NCI-H82 (cell line): ENCODE measurements around the gene AQR.
A peak's percentile ranks its signal among the peaks of the same experiment; 100 is the strongest.
"Not testable (repeated sequence)": the region's sequence is repeated elsewhere in the genome, so short reads cannot be mapped to it uniquely, and the experiment has no call there.

Experiments
- DNase-seq: peaks from one replicate; lab custom pipeline; 2025; lab: John Stamatoyannopoulos, UW

AQR gene

DNA sequence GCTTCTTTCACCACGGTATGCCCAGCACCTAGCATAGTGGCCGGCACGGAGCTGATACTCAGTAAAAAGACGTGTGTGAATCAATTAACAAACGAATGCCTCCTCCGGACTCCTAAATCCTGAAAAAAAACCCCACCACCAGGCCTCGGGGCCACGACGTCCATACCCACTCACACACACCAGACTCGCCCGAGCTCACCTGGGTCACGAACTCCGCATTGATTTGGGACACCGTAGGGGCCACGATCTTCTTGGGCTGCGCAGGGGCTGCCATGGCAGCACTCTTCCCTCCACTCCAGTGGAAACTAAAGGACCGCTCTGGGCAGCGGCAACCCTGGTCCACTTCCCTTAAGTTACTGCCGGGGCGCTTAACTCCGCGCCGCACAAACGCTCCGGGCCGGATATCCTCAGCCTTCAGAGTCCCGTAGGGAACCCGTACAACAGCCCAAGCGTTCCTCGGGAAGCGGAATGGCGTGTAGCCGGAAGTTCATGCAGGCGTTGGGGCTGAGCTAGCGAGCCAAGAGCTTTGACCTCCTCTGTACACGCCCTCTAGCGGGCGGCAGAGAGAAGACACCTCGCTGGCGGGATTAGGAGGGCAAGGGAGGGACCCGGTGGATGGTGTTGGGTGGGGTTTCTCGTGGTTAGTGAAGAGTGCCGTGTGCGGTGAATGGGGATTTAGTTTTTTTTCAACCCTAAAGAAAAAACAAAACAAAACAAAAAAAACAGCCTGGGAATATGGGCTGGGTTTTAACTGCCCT is at the start of gene AQR:
TSS of gene AQR (minus strand) at position 403 of the 758 bp plus-strand sequence. CDS start at position 274, 129 bp downstream.
- DNase-seq = peak; percentile 99

DNA sequence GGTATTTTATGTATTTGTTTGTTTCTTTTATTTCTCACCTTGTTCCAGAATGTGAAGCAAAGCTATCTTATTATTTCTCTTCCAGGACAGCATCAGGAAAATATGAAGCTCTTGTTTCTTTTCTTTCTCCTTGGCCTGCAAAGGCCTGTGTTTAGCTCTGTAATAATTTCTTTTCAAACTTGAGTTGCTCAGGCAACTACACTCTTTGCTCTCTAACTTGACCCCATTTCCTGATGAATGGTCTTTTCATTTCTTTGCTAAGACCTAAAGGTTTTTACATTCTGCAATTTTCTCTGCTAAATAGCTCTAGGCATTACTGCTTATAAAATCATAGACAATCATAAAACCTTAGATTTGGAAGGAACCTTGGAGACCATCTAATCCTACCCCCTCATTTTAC is 44.7 kb upstream of the AQR start:
- DNase-seq = no peak

DNA sequence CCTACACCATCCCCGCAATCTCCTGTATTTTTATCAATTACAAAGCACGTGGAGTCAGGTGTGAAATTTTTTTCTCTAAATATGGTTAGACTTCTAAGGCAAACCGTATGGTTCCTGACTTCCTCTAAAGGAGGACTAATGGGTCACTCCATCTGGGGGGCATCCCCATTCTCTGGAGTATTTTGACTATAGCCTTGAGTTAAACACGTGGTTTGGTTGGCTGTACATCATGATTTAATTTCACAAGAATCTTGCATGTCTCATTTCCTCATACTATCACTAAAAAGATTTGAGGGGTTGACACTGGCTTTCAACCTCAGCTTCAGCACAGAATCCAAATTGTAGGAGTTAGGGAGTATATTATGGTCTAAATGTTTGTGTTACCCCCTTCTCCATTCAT is 43.8 kb upstream of the AQR start:
- no peak for DNase-seq

DNA sequence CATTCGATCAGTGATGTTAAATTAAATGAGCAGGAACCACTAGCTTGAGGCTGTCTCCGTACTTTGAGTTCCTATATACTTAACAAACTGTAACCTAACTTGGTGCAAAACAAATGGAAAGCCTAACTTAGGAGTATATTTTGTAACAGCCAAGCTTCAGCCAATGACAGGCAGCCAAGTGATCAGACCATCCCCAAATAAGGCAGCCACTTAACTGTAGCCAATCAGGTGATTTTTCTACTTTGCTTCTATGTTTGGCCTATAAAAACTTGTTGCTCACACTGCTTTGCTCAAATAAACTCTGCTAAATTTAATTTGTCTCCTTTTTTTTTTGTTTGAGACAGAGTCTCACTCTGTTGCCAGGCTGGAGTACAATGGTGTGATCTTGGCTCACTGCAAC is 37.9 kb upstream of the AQR start:
- DNase-seq = no peak

DNA sequence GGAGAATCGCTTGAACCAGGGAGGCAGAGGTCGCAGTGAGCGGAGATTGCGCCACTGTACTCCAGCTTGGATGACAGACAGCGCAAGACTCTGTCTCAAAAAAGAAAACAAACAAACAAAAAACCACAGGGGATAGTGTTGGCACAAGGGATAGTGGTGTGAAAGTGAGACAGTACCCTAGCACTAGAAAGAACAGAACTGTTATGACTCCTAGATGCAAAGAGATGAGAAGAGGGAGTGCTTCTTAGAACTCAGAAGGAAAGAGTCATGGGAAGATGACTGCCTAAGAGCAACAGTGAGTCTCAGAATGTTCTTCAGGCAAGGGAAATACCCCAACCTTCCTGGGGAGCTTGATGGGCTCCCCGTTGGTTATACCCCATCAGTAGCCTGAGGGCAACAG is 36.4 kb upstream of the AQR start:
- no peak for DNase-seq

DNA sequence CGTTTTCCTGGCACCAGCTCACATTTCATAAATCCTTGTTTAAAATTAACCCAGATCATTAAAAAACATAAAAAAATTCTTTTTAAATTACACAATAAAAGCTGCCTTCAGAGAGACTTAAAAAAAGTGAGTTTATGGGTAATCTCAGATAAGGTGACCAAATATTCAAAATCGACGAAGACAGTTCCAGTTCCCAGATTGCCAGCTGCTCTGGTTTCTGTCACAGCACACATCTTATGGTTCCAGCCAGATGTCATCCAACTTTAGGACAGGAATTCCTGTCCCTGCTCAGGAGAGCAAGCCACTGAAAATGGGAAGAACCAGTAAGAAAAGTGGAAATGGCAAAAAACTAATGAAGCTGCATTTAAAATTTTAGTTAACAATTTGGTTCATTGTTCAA is 34.4 kb upstream of the AQR start:
- no peak for DNase-seq

DNA sequence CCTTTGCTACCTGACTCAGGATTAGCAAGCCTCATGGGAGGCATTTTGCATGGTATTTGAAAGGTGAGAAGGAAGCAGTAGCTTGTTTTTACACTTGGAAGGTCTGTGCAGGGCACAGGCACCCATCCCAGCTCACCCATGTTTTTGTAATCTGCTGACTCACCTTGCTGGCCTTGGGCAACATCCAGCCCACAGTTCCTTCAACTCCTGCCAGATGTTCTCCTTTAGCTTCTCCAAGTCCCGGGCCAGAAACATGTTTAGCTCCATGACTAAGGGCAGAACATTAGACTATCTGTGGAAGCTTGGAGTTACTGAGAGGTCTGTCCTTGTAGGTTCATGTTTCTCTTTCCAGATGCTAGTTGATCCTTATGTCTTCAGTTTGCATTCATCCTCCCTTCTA is 31.0 kb upstream of the AQR start:
- DNase-seq = no peak

DNA sequence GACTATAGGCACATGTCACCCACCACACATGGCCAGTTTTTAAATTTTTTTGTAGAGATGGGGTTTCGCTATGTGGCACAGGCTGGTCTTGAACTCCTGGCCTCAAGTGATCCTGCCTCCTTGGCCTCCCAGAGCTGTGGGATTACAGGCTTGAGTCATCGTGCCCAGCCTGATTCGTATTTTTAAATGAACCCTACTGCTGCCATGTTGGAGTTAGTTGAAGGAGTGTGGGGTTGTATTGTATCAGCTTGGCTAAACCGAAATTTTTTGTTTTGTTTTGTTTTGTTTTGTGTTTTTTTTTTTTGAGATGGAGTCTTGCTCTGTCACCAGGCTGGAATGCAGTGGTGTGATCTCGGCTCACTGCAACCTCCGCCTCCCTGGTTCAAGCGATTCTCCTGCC is 30.4 kb upstream of the AQR start:
- no peak for DNase-seq

DNA sequence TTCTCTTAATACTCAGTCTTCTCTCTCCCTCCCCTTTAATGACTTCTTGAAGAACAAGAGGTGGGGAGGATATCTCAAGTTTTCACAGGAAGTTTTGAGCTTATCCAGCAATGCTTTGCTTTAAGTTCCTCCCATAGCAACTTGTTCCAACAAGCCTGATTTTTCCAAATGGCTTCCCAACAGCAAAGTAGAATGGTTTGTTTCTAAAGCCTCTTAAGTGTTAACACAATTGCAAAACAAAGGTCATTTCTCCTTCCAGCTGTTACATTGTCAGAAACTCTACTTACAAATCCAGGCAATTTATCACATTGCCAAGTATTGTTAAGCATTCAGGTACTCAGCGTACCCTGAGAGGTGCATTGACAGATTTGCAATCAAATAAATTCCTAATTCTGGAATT is 25.4 kb upstream of the AQR start:
- no peak for DNase-seq

DNA sequence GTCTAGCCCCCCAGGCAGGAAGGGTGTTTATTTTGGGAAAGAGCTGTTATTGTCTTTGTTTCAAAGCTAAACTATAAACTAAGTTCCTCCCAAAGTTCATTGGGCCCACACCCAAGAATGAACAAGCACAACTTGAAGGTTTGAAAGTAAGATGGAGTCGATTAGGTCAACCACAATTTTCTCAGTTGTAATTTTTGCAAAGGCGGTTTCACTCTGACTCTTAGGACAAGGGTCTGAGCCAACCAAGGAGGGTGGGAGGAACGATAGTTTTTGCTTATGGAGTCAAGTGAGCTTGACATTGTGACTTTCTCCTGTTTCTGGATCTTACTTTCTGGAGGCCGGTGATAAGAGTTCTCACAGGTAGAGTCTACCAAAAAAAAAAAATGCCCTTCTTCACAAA is 24.3 kb upstream of the AQR start:
- DNase-seq = no peak

DNA sequence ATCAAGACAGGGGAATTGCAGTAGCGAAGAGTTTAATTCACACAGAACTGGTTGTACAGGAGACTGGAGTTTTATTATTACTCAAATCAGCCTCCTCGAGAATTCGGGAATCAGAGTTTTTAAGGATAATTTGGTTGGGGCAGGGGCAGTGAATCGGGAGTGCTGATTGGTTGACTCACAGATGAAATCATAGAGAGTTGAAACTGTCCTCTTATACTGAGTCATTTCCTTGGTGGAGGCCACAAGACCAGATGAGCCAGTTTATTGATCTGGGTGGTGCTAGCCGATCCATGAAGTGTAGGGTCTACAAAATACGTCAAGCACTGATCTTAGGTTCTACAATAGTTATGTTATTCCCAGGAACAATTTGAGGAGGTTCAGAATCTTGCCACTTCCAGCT is 23.9 kb upstream of the AQR start:
- no peak for DNase-seq

DNA sequence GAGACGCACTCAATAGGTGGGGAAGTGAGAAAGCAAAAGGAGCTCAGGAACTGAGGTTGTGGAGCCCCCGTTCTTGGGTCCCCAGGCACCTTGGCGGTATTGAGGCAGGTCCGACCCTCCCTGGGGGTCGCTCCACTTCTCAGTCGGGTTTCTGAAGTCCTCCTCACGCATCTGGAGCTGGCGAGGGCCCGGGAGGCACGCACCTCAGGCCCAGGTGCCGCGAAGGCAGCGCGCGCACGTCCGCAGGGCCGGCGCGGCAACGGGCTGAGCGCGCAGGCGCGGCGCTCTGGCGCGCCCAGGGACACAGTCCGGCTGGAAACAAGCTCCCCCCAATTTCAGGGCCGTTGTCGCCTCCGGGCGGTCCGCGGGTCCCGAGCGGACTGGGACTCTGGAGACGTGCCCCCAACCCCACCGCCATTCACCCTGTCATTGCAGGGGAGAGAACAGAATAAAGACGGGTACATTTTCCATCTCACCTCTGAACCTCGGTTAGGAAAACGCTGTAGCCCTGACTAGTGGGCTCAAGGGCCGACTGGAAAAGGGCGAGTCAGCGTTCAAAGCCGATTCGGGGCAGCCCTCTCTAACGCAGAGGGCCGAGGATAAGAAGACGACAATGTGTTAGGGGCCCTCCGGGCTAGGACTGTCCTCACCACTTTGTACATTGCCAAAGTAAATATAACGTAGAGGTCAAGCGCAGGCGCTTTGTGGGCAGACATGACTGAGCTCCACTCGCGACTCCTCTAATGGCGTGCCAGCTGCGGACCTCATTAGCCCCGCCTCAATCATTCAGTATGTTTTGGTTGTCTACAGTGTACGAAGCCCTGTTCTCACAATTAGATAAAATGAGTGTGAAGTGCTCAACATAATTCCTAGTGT is 18.7 kb upstream of the AQR start, which contains the start of gene ZNF770:
TSS of gene ZNF770 (minus strand) at position 261 of the 876 bp plus-strand sequence. CDS start 4,853 bp downstream, outside the sequence.
- DNase-seq = peak; percentile 83

DNA sequence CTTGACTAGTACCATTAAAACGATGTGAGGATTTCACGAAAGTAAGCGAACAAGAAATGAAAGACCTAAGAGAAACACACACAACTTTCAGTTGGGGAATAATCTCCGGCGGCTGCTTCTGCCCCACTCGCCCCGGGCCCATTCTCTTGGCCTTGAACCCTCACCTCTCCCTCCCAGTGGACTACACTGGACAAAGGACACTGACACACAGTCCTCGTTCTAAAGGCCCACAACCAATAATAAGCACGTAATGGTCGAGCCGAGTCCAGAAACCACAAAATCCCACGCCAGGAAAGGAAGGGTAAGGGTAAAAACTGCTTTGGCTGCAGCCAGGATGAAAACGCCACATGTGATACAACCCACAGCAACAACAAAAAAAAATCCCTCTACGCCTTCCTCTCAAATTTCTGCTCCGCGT is 18.1 kb upstream of the AQR start:
- DNase-seq = peak; percentile 39

DNA sequence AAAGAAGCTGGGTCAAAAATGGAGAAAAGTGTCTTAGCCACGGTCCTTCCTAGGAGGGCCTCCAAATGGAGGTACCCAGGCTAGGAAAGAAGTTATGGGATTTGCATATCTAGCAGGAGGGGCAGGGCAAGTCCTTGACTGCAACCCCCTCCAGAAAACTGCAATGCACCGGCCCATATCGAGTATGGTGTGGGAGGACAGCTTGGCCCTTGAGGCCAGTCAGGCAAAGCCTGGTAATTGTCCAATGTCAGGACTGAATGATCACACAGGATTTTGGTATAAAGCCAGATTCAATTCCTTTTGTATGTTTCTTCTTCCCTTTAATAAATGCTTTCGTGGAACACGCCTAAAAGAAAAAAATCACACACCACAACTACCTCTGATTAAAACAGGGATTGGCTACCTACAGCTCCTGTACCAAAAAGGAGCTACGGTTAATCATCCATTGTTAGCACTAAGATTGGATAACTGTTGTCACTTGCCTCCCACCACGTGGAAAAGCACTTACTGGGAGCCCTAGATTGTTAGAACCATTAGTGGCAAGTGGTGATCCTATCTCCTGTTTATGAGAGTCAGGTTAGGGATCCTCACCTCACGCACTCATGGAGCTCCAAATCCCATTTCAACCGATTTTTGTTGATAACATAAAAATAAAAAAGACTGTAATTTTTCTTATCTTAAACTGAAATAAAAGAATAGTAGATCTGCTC is 17.4 kb upstream of the AQR start:
- peak; percentile 42 for DNase-seq

DNA sequence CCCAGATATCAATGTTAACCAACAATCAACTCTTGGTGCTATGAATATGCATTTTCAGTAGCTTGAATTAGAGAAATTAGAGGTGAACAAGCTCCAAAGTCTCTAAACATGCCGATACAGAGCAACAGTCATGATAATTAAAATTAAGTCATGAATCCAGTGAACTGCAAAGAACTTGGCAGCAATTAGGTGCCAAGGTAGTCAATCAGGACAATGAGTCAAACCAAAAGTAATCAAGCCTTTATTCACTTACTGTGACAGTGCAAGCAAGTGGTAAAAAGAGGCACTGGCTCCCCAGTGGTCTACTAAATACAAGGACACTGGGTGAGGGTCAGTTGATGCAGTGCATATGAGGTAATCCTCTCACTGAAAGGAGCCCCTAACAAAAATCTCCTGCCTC is 16.8 kb upstream of the AQR start:
- no peak for DNase-seq

DNA sequence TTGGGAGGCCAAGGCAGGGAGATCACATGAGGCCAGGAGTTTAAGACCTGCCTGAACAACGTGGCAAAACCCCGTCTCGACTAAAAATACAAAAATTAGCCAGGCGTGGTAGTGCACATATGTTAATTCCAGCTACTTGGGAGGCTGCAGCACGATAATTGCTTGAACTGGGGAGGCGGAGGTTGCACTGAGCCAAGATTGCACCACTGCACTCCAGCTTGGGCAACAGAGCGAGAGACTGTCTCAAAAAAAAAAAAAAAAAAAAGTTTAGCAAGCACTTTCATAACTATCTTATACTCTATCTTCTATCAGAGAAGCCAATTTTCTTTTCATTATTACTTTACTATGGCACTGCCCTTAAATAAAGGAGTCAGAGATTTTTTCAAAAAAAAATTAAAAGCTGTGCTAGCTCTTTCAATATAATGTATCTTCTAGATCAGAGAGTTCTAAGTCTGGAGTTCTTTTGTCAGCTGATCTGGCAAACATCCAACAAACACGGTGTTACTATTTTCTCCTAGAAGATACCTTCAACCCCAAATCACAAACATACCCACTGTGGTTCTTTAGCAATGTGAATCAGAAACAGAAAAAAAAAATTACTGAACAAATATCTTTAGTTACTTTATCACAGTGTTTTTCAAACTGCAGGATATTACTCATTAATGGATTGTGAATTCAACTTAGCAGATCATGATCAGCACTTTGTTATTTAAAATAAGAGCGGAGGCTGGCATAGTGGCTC is 15.5 kb upstream of the AQR start:
- DNase-seq = no peak

DNA sequence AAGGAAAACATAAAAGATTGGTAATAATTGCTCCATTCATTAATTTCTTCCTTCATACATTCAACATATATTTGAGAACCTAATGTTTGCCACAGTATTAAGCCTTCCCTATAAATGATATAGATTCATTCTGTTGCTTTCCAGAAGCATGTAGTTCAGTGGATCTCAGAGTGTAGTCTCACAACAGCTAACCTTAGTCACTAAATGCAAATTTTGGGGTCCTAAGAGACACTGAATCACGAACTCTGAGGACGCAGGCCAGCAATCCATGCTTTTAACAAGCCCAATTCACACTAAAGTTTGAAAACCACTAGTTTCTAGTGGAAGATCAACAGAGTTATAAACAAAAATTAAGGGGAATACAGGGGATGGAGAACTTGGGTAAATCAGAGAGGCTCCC is 7.2 kb upstream of the AQR start:
- DNase-seq = no peak

DNA sequence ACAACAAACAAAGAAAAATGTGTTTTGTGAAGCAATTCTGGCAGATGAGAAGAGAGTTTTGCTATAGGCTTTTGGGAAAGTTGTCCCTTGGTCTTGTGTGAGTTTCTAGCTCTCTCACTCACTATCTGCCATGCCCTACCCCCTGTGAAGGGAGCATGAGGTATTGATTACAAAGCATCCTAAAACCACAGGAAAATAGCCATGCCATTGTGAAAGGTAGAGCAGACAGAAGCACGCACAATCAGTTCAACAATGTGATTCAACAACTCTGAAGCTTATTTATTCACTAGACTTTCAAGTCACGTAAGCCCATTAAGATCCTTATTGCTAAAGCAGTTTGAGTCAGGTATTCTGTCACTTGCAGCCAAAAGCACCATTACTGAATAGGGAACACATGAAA is 6.5 kb upstream of the AQR start:
- peak; percentile 9 for DNase-seq

DNA sequence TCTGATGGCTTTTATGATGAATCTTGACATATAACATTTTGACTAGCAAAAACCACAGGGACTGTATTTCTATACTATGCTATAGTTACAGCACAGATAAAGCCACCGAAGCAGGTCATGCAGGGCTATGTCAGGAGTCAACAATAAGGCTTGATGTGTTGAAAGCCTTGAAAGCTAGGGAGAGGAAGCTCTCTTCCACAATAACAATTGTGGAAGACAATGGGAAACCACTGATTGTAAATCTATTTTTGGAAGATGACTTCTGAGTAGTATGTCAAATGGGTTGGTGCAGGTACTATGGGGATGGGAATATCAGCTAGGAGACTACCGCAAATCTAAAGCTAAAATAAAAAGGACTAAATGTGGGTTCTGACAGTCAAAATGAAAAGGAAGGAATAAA is 4.0 kb upstream of the AQR start:
- no peak for DNase-seq

DNA sequence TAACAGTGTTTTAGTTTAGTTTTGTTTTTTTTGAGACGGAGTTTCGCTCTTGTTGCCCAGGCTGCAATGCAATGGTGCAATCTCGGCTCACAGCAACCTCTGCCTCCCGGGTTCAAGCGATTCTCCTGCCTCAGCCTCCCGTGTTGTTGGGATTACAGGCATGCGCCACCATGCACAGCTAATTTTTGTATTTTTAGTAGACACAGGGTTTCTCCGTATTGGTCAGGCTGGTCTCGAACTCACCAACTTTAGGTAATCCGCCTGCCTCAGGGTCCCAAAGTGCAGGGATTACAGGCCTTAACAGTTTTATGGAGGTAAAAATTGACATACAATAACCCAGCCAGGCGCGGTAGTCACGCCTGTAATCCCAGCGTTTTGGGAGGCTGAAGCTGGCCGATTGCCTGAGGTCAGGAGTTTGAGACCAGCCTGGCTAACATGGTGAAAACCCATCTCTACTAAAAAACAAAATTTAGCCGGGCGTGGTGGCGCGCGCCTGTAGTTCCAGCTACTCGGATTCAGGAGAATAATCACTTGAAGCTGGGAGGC is 629 bp upstream of the AQR start:
- not testable (repeated sequence) for DNase-seq

DNA sequence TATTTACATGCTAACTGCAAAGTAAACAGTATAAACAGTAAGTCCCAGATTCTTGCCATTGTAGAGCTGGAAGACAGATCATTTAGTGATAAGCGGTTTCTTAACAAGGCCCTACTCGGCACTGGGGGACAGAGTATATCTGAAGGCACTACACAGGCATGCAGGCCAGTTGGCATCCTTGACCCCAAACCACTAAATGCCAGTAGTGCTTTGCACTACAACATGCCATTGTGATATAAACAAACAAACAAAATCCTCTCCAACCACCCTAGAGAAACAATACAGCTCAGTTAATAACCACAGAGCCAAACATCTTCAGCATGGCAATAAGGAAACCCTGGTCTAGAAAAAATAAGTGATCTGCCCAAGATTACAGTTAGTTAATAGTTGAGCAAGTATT is 5.3 kb downstream of the AQR start:
- DNase-seq = no peak

DNA sequence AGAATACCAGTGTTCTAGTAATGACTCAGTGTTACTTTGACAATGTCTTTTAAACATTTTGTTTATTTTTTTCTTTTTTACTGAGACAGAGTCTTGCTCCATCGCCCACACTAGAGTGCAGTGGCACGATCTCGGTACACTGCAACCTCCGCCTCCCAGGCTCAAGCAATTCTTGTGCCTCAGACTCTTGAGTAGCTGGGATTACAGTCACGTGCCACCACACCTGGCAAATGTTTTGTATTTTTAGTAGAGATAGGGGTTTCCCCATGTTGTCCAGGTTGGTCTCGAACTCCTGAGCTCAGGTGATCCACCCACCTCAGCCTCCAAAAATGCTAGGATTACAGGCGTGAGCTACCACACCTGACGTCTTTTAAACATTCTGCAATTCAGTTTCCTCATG is 15.7 kb downstream of the AQR start:
- no peak for DNase-seq
